Measurements from ENCODE around the gene DLEC1. TPM values are rescaled to one million over a fixed set of nuclear protein-coding genes. Genes with fewer than 3 reads are reported as not detected.

DLEC1 gene
- total RNA-seq, 1 experiment from 2014 or later: not detected

- intact Hi-C loops (cut with micrococcal nuclease; ENCODE audit: unreplicated experiment): no loop called here
- in situ Hi-C loops (cut with HindIII; ENCODE audit: low pct_unique_long_range_greater_than_20kb, low sequenced_read_pairs): no loop called here
- no peaks in the 10 kb centered on the region; the same call in none of the 2 replicates for H3K36me3 ChIP-seq (ENCODE audit: control insufficient read depth, insufficient read depth, low read length)
- ChIA-PET CTCF (no interaction called here), POLR2A (no interaction called here)
- H3K4me1 ChIP-seq (ENCODE audit: control insufficient read depth, insufficient read depth, low read length): no peaks in the 10 kb centered on the region
- no peaks in the 10 kb centered on the region for H3K27me3 ChIP-seq (ENCODE audit: control insufficient read depth, insufficient read depth, low read length)
- BruUV-seq (replicated peaks): no TSS peak
- H3K4me3 ChIP-seq (ENCODE audit: low read depth in 2 of 2, low read length in 2 of 2): no peak overlapping the region
- H3K9me3 ChIP-seq (ENCODE audit: control insufficient read depth, insufficient read depth, low read depth, low read length): no peaks in the 10 kb centered on the region
- no peak overlapping the region for H3K27ac ChIP-seq (ENCODE audit: low read length)
- DNase-seq (ENCODE audit: low read depth, low spot score) (no peak), ATAC-seq (no peak)
- TF ChIP-seq POLR2AphosphoS5 (IDR thresholded peaks at IDR 0.05; ENCODE audit: low read depth, low read length) (no peak), TCF7L2 (IDR thresholded peaks at IDR 0.05; ENCODE audit: low read depth, low read length) (no peak)
Measured at GRCh38 chr3:38122712-38123290, 83.8 kb downstream of the DLEC1 start.

- ATAC-seq (no peak), DNase-seq (ENCODE audit: low read depth, low spot score) (no peak)
- ChIA-PET POLR2A (no interaction called here), CTCF (no interaction called here)
- in situ Hi-C loops (cut with HindIII; ENCODE audit: low pct_unique_long_range_greater_than_20kb, low sequenced_read_pairs): no loop called here
- H3K4me1 ChIP-seq (ENCODE audit: control insufficient read depth, insufficient read depth, low read length): no peaks in the 10 kb centered on the region
- no peak overlapping the region for H3K27ac ChIP-seq (ENCODE audit: low read length)
- H3K9me3 ChIP-seq (ENCODE audit: control insufficient read depth, insufficient read depth, low read depth, low read length): no peaks in the 10 kb centered on the region
- BruUV-seq (replicated peaks): no TSS peak
- intact Hi-C loops (cut with micrococcal nuclease; ENCODE audit: unreplicated experiment): no loop called here
- no peaks in the 10 kb centered on the region for H3K27me3 ChIP-seq (ENCODE audit: control insufficient read depth, insufficient read depth, low read length)
- TF ChIP-seq TCF7L2 (IDR thresholded peaks at IDR 0.05; ENCODE audit: low read depth, low read length) (no peak), SIN3A (IDR thresholded peaks at IDR 0.05; ENCODE audit: borderline replicate concordance, insufficient read depth, low read depth, low read length) (no peak), CTCF (IDR thresholded peaks at IDR 0.05) (no peak), POLR2AphosphoS5 (IDR thresholded peaks at IDR 0.05; ENCODE audit: low read depth, low read length) (no peak), REST (IDR thresholded peaks at IDR 0.05; ENCODE audit: insufficient read depth in 1 of 2, low read depth in 2 of 2, low read length in 1 of 2) (no peak)
- no peak overlapping the region for H3K4me3 ChIP-seq (ENCODE audit: low read depth in 2 of 2, low read length in 2 of 2)
- no peaks in the 10 kb centered on the region; the same call in none of the 2 replicates for H3K36me3 ChIP-seq (ENCODE audit: control insufficient read depth, insufficient read depth, low read length)
Measured at GRCh38 chr3:38124324-38125122, 85.5 kb downstream of the DLEC1 start.
